ENCODE results near the gene OR10A6.

OR10A6 gene

GRCh38 chr11:7900686-7901085 lies 30.4 kb downstream of the OR10A6 start:
- H3K9me3 ChIP-seq (replicated peaks; ENCODE audit: insufficient read depth, low read length): no peaks in the 10 kb centered on the region
- DNase-seq: no peak
- no peaks in the 10 kb centered on the region for H3K4me1 ChIP-seq (ENCODE audit: low read length)
- no peaks in the 10 kb centered on the region for H4K20me1 ChIP-seq (ENCODE audit: insufficient read depth, low read length)
- TF ChIP-seq EZH2phosphoT487 (IDR thresholded peaks at IDR 0.05; ENCODE audit: low read length) (no peak), EZH2 (optimal IDR thresholded peaks at IDR 0.05; ENCODE audit: low read depth, low read length) (no peak), CTCF (IDR thresholded peaks at IDR 0.05; ENCODE audit: low read length) (no peak)
- no peaks in the 10 kb centered on the region for H3K36me3 ChIP-seq (replicated peaks; ENCODE audit: insufficient read depth, low read length)
- H3K4me3 ChIP-seq (ENCODE audit: low read length): no peak overlapping the region
- no peaks in the 10 kb centered on the region for H3K79me2 ChIP-seq (ENCODE audit: low read length)
- no peak overlapping the region for H3K27ac ChIP-seq (ENCODE audit: low read length)
- no peaks in the 10 kb centered on the region for H3K27me3 ChIP-seq (replicated peaks; ENCODE audit: insufficient read depth, low read length)
- H3K9ac ChIP-seq (ENCODE audit: low read length): no peak overlapping the region
- no peak overlapping the region for H3K4me2 ChIP-seq (ENCODE audit: low read depth, low read length)
- no peaks in the 10 kb centered on the region for H3F3A ChIP-seq (ENCODE audit: insufficient read depth, low read length)
- no peaks in the 10 kb centered on the region for H3K9me2 ChIP-seq (replicated peaks; ENCODE audit: insufficient read depth, low read length)
- no peak overlapping the region for H2AFZ ChIP-seq (ENCODE audit: low read length)

GRCh38 chr11:7899418-7899817 lies 31.6 kb downstream of the OR10A6 start:
- H3K79me2 ChIP-seq (ENCODE audit: low read length): no peaks in the 10 kb centered on the region
- H3K9me3 ChIP-seq (replicated peaks; ENCODE audit: insufficient read depth, low read length): no peaks in the 10 kb centered on the region
- no peaks in the 10 kb centered on the region for H3K9me2 ChIP-seq (replicated peaks; ENCODE audit: insufficient read depth, low read length)
- no peaks in the 10 kb centered on the region for H3K36me3 ChIP-seq (replicated peaks; ENCODE audit: insufficient read depth, low read length)
- no peaks in the 10 kb centered on the region for H3K27me3 ChIP-seq (replicated peaks; ENCODE audit: insufficient read depth, low read length)
- H3K4me2 ChIP-seq (ENCODE audit: low read depth, low read length): no peak overlapping the region
- no peak for TF ChIP-seq EZH2phosphoT487 (IDR thresholded peaks at IDR 0.05; ENCODE audit: low read length)
- no peak for TF ChIP-seq CTCF (IDR thresholded peaks at IDR 0.05; ENCODE audit: low read length)
- no peak for TF ChIP-seq EZH2 (optimal IDR thresholded peaks at IDR 0.05; ENCODE audit: low read depth, low read length)
- no peaks in the 10 kb centered on the region for H4K20me1 ChIP-seq (ENCODE audit: insufficient read depth, low read length)
- DNase-seq: no peak
- H3K4me3 ChIP-seq (ENCODE audit: low read length): no peak overlapping the region
- no peak overlapping the region for H3K9ac ChIP-seq (ENCODE audit: low read length)
- H3F3A ChIP-seq (ENCODE audit: insufficient read depth, low read length): no peaks in the 10 kb centered on the region
- H3K4me1 ChIP-seq (ENCODE audit: low read length): no peaks in the 10 kb centered on the region
- H2AFZ ChIP-seq (ENCODE audit: low read length): no peak overlapping the region
- H3K27ac ChIP-seq (ENCODE audit: low read length): no peak overlapping the region

GRCh38 chr11:7898666-7899283 lies 32.3 kb downstream of the OR10A6 start:
- Histone ChIP-seq H3F3A (ENCODE audit: insufficient read depth, low read length) (no peaks in the 10 kb centered on the region), H3K4me3 (ENCODE audit: low read length) (no peak overlapping the region), H4K20me1 (ENCODE audit: insufficient read depth, low read length) (no peaks in the 10 kb centered on the region), H3K4me1 (ENCODE audit: low read length) (no peaks in the 10 kb centered on the region), H3K4me2 (ENCODE audit: low read depth, low read length) (no peak overlapping the region), H3K36me3 (replicated peaks; ENCODE audit: insufficient read depth, low read length) (no peaks in the 10 kb centered on the region), H3K9ac (ENCODE audit: low read length) (no peak overlapping the region), H2AFZ (ENCODE audit: low read length) (no peak overlapping the region), H3K79me2 (ENCODE audit: low read length) (no peaks in the 10 kb centered on the region), H3K27me3 (replicated peaks; ENCODE audit: insufficient read depth, low read length) (no peaks in the 10 kb centered on the region), H3K27ac (ENCODE audit: low read length) (no peak overlapping the region), H3K9me2 (replicated peaks; ENCODE audit: insufficient read depth, low read length) (no peaks in the 10 kb centered on the region), H3K9me3 (replicated peaks; ENCODE audit: insufficient read depth, low read length) (no peaks in the 10 kb centered on the region)
- DNase-seq: no peak
- TF ChIP-seq EZH2phosphoT487 (IDR thresholded peaks at IDR 0.05; ENCODE audit: low read length): no peak
- no peak for TF ChIP-seq EZH2 (optimal IDR thresholded peaks at IDR 0.05; ENCODE audit: low read depth, low read length)
- no peak for TF ChIP-seq CTCF (IDR thresholded peaks at IDR 0.05; ENCODE audit: low read length)

All from MM.1S (cell line).